Measurements from ENCODE around the gene BCAP31.

- TF ChIP-seq CTCF (IDR thresholded peaks at IDR 0.05; ENCODE audit: insufficient read depth, low read length) (peak; percentile 49), POLR2AphosphoS5 (IDR thresholded peaks at IDR 0.05; ENCODE audit: low read depth) (no peak)
These were observed 40.0 kb upstream of the BCAP31 start, which contains the start of gene PLXNB3 for GRCh38 chrX:153763989-153764755.

All from HL-60 (cell line).